Stomach (tissue), 9 donors: Measurements from ENCODE around the gene CCDC24. TPM values are rescaled to one million over a fixed set of nuclear protein-coding genes. Genes with fewer than 3 reads are reported as not detected.

Experiments used
- DNase-seq, 2 donors: peaks; one replicate each; pipeline versions ENCODE4 v3.0.0 to v3.0.0-alpha.2; 2013 to 2019
- H3K27ac ChIP-seq, 5 donors: fragments of 200-600 bp in 4 of 5; sonication (generic) in 4 of 5; one replicate each; pipeline ENCODE4 v1.5.1; 2013 to 2019; ENCODE audit warnings: mild to moderate bottlenecking in 1 of 5, moderate library complexity in 1 of 5
- H3K27me3 ChIP-seq, 3 donors: fragments of 200-600 bp; sonication (generic); one replicate each; pipeline ENCODE4 v1.5.1; 2017 to 2019; ENCODE audit warnings: mixed run types in 1 of 3
- H3K36me3 ChIP-seq, 4 donors: fragments of 200-600 bp; sonication (generic); 1 replicate in 3 of 4; 2 replicates in 1 of 4; pipeline ENCODE4 v1.5.1; 2016 to 2019
- H3K4me1 ChIP-seq, 4 donors: fragments of 200-600 bp; sonication (generic); one replicate each; pipeline ENCODE4 v1.5.1; 2016 to 2019
- H3K4me3 ChIP-seq, 4 donors: fragments of 200-600 bp; sonication (generic) in 3 of 4; one replicate each; pipeline ENCODE4 v1.5.1; 2016 to 2019; ENCODE audit warnings: mild to moderate bottlenecking in 1 of 4
- H3K9me3 ChIP-seq, 4 donors: fragments of 200-600 bp; sonication (generic); one replicate each; pipeline ENCODE4 v1.5.1; 2016 to 2019
- EP300 ChIP-seq: sonication (generic); formaldehyde crosslinking; IDR thresholded peaks from one replicate; pipeline ENCODE4 v1.6.1; 2017; ENCODE audit warnings: antibody characterized with exemption
- POLR2A ChIP-seq, 4 donors: fragments of 450-650 bp; IDR thresholded peaks; one replicate each; pipeline ENCODE4 v1.6.1; 2016; ENCODE audit warnings: antibody characterized with exemption in 4 of 4, control low read depth in 2 of 4, mild to moderate bottlenecking in 1 of 4, moderate library complexity in 1 of 4
- POLR2AphosphoS5 ChIP-seq, 3 donors: sonication (generic); formaldehyde crosslinking; IDR thresholded peaks; one replicate each; pipeline ENCODE4 v1.6.1; 2016; ENCODE audit warnings: antibody characterized with exemption in 3 of 3
- WGBS, 5 donors: extraction: QIAGEN DNeasy Blood & Tissue Kit in 3 of 5; methylation state at CpG; one replicate each; pipeline versions ENCODE4 v1.1.5 to v1.1.7; 2013 to 2018; 5-methylcytosine and 5-hydroxymethylcytosine counted together
- intact Hi-C: fragments of 100-400 bp; cut with DNase I; formaldehyde crosslinking; loops from one replicate; pipeline ENCODE4 v1.15.1; 2023; ENCODE audit warnings: low total_unique reads
- polyA plus RNA-seq, 3 donors: library from polyadenylated mRNA; stranded (reverse); fragments of 200-250 nt; gene quantifications; one replicate each; pipeline ENCODE4 v1.2.3, GENCODE V29; 2013
- total RNA-seq, 5 donors: library from RNA; depleted of rRNA; stranded (reverse); fragments of >200 nt; gene quantifications; one replicate each; pipeline versions ENCODE4 v1.1.0 to v1.2.3, GENCODE V29; 2014 to 2016
- TF ChIP-seq, protein P1 (sequence below), 7 experiments: fragments of 450-650 bp in 4 of 7; fragments of 200-600 bp in 3 of 7; sonication (generic) in 3 of 7; IDR thresholded peaks; one replicate each; pipeline ENCODE4 v1.5.1; 2016 to 2019; ENCODE audit warnings: antibody characterized with exemption in 7 of 7, control low read depth in 2 of 7, mild to moderate bottlenecking in 1 of 7
- donor health status: healthy with polysubstance abuse.
- donor health status: Bipolar disorder and iron deficiency.
- donor health status: healthy.

Gene CCDC24
- total and polyA plus RNA-seq, 8 donors, result 1.2 to 32.4 (median 10.7) TPM

DNA sequence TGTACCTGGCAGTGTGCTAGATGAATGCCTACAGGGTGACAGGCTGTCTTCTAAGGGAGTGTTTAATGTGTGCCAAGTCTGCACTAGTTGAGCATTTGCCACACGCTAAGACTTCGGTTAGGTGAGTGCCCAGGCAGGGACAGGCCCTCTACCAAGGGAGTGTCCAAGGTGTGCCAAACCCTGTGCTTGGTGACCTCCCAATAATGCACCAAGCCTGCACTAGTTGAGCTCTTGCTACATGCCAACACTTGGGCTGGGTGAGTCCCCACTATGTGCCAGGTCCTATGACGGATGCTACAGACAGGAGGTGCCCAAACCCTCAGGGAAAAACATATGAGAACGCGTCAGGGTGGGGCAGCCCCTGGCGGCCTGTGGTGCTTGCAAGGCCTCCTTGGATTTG lies 29.1 kb downstream of the CCDC24 start:
- WGBS, 5 donors, result 76 to 84% (median 78%) methylated on average over 6 of the region's 6 CpGs
- Histone ChIP-seq H3K4me1 (peaks cover 0 to 11% (median 0%) of the 10 kb centered on the region in 4 donors), H3K4me3 (no peak overlapping the region), H3K27me3 (no peaks in the 10 kb centered on the region), H3K9me3 (no peaks in the 10 kb centered on the region), H3K36me3 (peaks cover 0 to 46% (median 9%) of the 10 kb centered on the region in 4 donors), H3K27ac (no peak overlapping the region)
- TF ChIP-seq, protein P1, sequence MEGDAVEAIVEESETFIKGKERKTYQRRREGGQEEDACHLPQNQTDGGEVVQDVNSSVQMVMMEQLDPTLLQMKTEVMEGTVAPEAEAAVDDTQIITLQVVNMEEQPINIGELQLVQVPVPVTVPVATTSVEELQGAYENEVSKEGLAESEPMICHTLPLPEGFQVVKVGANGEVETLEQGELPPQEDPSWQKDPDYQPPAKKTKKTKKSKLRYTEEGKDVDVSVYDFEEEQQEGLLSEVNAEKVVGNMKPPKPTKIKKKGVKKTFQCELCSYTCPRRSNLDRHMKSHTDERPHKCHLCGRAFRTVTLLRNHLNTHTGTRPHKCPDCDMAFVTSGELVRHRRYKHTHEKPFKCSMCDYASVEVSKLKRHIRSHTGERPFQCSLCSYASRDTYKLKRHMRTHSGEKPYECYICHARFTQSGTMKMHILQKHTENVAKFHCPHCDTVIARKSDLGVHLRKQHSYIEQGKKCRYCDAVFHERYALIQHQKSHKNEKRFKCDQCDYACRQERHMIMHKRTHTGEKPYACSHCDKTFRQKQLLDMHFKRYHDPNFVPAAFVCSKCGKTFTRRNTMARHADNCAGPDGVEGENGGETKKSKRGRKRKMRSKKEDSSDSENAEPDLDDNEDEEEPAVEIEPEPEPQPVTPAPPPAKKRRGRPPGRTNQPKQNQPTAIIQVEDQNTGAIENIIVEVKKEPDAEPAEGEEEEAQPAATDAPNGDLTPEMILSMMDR (IDR thresholded peaks at IDR 0.05), result no peak
- TF ChIP-seq POLR2A (IDR thresholded peaks at IDR 0.05) (no peak), EP300 (no peak), POLR2AphosphoS5 (IDR thresholded peaks at IDR 0.05) (no peak)
- intact Hi-C loops, result no loop called here
- no peak for DNase-seq

DNA sequence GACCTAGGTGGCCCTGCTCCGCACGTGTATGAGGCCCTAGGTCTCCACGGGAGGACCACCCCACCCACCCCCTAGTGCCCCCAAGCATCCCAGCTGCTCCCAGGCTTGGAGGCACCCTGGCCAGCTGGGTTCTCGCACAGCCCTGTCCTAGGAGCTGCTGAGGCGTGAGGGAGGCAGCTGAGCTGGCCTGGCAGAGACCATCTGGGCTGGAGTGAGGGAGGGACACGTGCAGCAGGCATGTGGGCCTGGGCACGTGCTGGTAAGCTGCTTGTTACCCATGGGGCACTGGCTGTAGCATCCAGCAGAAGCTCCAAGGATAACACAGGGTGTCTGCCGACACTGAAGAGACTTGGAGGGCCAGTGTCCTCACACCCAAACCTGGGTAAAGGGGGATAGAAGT lies 29.8 kb downstream of the CCDC24 start:
- TF ChIP-seq POLR2AphosphoS5 (IDR thresholded peaks at IDR 0.05) (no peak), EP300 (no peak), POLR2A (IDR thresholded peaks at IDR 0.05) (no peak)
- TF ChIP-seq, protein P1 (IDR thresholded peaks at IDR 0.05), result no peak
- H3K4me1 ChIP-seq, result peaks cover 0 to 18% (median 0%) of the 10 kb centered on the region in 4 donors
- no peaks in the 10 kb centered on the region for H3K27me3 ChIP-seq
- no peaks in the 10 kb centered on the region for H3K9me3 ChIP-seq
- intact Hi-C loops, result no loop called here
- peaks cover 0 to 46% (median 9%) of the 10 kb centered on the region in 4 donors for H3K36me3 ChIP-seq
- H3K4me3 ChIP-seq, result no peak overlapping the region
- no peak overlapping the region for H3K27ac ChIP-seq
- 87 to 93% (median 90%) methylated on average over 2 to 8 of the region's 8 CpGs for WGBS, 5 donors
- DNase-seq, result no peak

DNA sequence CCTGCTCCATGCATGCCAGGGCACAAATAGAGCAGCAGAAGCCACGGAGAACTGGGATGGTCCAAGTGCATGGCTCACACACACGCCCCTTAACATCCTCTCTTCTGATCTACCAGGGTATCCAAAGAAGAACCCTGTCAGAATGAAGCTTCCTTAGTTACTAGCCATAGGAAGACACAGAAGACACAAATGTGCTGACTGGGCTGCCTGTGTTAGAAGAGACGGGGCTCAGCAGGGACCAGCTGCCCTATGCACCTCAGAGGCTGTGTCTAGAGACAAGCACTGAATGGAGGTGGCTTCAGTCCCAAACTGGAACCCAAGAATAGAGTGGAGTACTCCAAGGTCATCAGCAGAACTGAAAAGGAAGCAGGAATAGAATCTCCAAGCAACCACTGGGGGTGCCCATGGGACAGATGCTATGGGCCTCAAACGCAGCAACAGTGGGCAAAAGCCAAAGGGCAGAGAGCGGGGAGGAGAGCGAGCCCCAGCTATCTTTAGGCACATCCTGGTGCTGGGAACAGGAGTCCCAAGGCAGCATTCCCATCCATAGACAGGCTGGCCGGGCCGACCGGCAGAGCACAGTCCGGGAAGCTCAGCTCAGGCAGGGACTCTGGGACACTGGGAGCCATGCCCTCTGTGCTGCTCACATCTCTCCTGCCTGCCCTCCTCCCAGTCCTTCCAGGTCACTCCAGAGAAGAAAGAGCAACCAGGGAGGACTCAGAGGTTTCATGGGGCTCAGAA lies 30.4 kb downstream of the CCDC24 start:
- TF ChIP-seq, protein P1 (IDR thresholded peaks at IDR 0.05), result no peak
- no peak for TF ChIP-seq POLR2A (IDR thresholded peaks at IDR 0.05)
- no peak for TF ChIP-seq POLR2AphosphoS5 (IDR thresholded peaks at IDR 0.05)
- TF ChIP-seq EP300, result no peak
- DNase-seq, result no peak
- WGBS, 5 donors, result 90 to 92% (median 92%) methylated on average over 9 to 10 of the region's 10 CpGs
- peaks cover 0 to 46% (median 9%) of the 10 kb centered on the region in 4 donors for H3K36me3 ChIP-seq
- H3K27me3 ChIP-seq, result no peaks in the 10 kb centered on the region
- peaks cover 0 to 24% (median 0%) of the 10 kb centered on the region in 4 donors for H3K4me1 ChIP-seq
- intact Hi-C loops, result no loop called here
- no peak overlapping the region for H3K4me3 ChIP-seq
- no peak overlapping the region for H3K27ac ChIP-seq
- no peaks in the 10 kb centered on the region for H3K9me3 ChIP-seq

DNA sequence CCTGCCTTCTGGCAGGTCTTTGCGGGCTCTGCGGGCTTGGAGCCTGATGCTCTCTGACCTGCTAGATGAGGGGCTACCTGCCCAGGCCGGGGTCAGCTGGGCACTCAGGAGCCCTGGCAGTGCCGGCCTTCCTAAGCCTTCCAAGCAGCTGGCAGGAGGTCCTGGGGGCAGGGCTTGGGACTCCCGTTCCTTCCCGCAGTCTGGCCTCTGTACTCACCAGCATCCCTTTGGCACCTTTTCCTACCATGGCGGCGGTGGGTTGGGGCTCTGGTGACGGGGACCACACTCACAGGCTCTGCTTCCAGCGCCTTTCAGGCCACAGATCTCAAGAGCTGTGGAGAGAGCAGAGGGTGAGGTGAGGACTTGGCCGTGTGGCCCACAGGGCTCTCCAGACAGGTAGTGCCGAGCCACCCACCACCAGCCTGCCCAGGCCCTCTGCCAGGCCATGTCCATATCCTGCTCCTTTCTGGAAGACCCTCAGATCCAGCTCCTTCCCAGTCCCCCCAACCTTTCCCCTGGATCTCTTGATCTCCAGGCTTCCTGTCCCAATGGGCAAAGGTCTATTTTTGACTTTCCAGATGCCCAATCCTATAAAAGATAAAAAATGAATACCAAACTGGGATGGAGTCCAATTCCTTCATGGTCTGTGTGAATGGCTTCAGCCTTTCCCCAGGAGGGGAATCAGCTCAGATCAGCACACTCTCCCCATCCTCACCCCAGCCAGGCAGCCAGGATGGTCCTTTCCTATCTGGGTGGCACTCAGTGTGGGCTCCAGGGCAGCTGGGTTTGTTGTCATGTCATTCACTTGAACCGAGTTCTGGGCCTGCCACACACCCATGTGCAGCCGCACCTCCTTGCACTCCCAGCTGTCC lies 32.9 kb downstream of the CCDC24 start:
- no peaks in the 10 kb centered on the region for H3K27me3 ChIP-seq
- peak overlapping the region in 1 of 5 donors; percentile 29 for H3K27ac ChIP-seq
- no peak overlapping the region for H3K4me3 ChIP-seq
- no peaks in the 10 kb centered on the region for H3K9me3 ChIP-seq
- H3K36me3 ChIP-seq, result peaks cover 0 to 39% (median 9%) of the 10 kb centered on the region in 4 donors
- TF ChIP-seq POLR2A (IDR thresholded peaks at IDR 0.05) (no peak), EP300 (no peak), POLR2AphosphoS5 (IDR thresholded peaks at IDR 0.05) (no peak)
- TF ChIP-seq, protein P1 (IDR thresholded peaks at IDR 0.05), result no peak
- DNase-seq, result no peak
- 88 to 98% (median 89%) methylated on average over 9 to 14 of the region's 14 CpGs for WGBS, 5 donors
- intact Hi-C loops, result no loop called here
- peaks cover 3 to 39% (median 7%) of the 10 kb centered on the region in 4 donors for H3K4me1 ChIP-seq
